Inflammatory macrophage (primary cell): ENCODE data around the gene ABLIM3.

Source experiments
- DNase-seq, 2 donors: peaks; one replicate each; pipeline ENCODE4 v3.0.0-alpha.2; 2020 to 2022

ABLIM3 gene

GRCh38 chr5:149283626-149284480, 142.6 kb downstream of the ABLIM3 start:
- DNase-seq = no peak

- no peak for DNase-seq
Observed at GRCh38 chr5:149284501-149284900, 143.2 kb downstream of the ABLIM3 start.

- DNase-seq = no peak
Observed at GRCh38 chr5:149285153-149285552, 143.9 kb downstream of the ABLIM3 start.

GRCh38 chr5:149288436-149288835, 147.1 kb downstream of the ABLIM3 start:
- peak in 1 of 2 donors; percentile 66 for DNase-seq

GRCh38 chr5:149289301-149289700, 148.0 kb downstream of the ABLIM3 start:
- DNase-seq = peak in 1 of 2 donors; percentile 9

- no peak for DNase-seq
Observed at GRCh38 chr5:149294872-149295829, 153.9 kb downstream of the ABLIM3 start.

- no peak for DNase-seq
Observed at GRCh38 chr5:149297340-149298025, 156.2 kb downstream of the ABLIM3 start.

- no peak for DNase-seq
Observed at GRCh38 chr5:149298163-149298562, 156.9 kb downstream of the ABLIM3 start.

GRCh38 chr5:149298842-149299404, 157.6 kb downstream of the ABLIM3 start:
- DNase-seq = no peak

- peak in 1 of 2 donors; percentile 7 for DNase-seq
Observed at GRCh38 chr5:149299451-149300054, 158.3 kb downstream of the ABLIM3 start.

GRCh38 chr5:149300441-149300840, 159.1 kb downstream of the ABLIM3 start:
- DNase-seq = no peak

GRCh38 chr5:149301049-149301743, 159.9 kb downstream of the ABLIM3 start:
- DNase-seq = no peak

GRCh38 chr5:149301744-149302380, 160.6 kb downstream of the ABLIM3 start:
- no peak for DNase-seq

GRCh38 chr5:149302641-149303040, 161.3 kb downstream of the ABLIM3 start:
- DNase-seq = peak in 1 of 2 donors; percentile 22

- DNase-seq = no peak
Observed at GRCh38 chr5:149303210-149303609, 161.9 kb downstream of the ABLIM3 start.

- DNase-seq = no peak
Observed at GRCh38 chr5:149304195-149305078, 163.1 kb downstream of the ABLIM3 start.

- no peak for DNase-seq
Observed at GRCh38 chr5:149309354-149309753, 168.1 kb downstream of the ABLIM3 start.
